GM23338 (cell line): ENCODE data around the gene TLNRD1. TPM values are rescaled to one million over a fixed set of nuclear protein-coding genes. Genes with fewer than 3 reads are reported as not detected.
A peak's percentile ranks its signal among the peaks of the same experiment; 100 is the strongest.

Experiments used
- ATAC-seq: fragments of 200-7000 bp; cut with Tn5 transposase; 3 replicates; pipeline ENCODE4 v1.9.1; 2020
- DNase-seq: peaks from one replicate; pipeline ENCODE4 v3.0.0-alpha.2; 2015; ENCODE audit warnings: low spot score
- H2AFZ ChIP-seq: fragments of 200-600 bp; sonication (generic); 2 replicates; pipeline ENCODE4 v1.8.0; 2016; ENCODE audit warnings: antibody characterized with exemption, mild to moderate bottlenecking, moderate library complexity
- H3F3A ChIP-seq: fragments of 200-600 bp; sonication (generic); replicated peaks from 2 replicates; pipeline ENCODE4 v1.8.0; 2017; ENCODE audit warnings: antibody characterized with exemption, mixed run types, low read depth
- H3K27ac ChIP-seq: fragments of 200-600 bp; sonication (generic); 2 replicates; pipeline ENCODE4 v1.6.1; 2016; ENCODE audit warnings: low read depth
- H3K27me3 ChIP-seq: fragments of 200-600 bp; sonication (generic); 2 replicates; pipeline ENCODE4 v1.8.0; 2016; ENCODE audit warnings: mild to moderate bottlenecking, mixed run types, moderate library complexity; ENCODE audit not compliant: insufficient read depth
- H3K36me3 ChIP-seq: fragments of 200-600 bp; sonication (generic); 2 replicates; pipeline ENCODE4 v1.8.0; 2016; ENCODE audit warnings: mild to moderate bottlenecking; ENCODE audit not compliant: insufficient read depth
- H3K4me1 ChIP-seq: fragments of 200-600 bp; sonication (generic); 2 replicates; pipeline ENCODE4 v1.8.0; 2016; ENCODE audit warnings: mild to moderate bottlenecking, moderate library complexity; ENCODE audit not compliant: insufficient read depth
- H3K4me2 ChIP-seq: fragments of 200-600 bp; sonication (generic); 2 replicates; pipeline ENCODE4 v1.7.1; 2017; ENCODE audit warnings: mixed run types
- H3K4me3 ChIP-seq: fragments of 200-600 bp; sonication (generic); 2 replicates; pipeline ENCODE4 v1.6.1; 2016; ENCODE audit warnings: mixed run types
- H3K79me2 ChIP-seq: fragments of 200-600 bp; sonication (generic); replicated peaks from 2 replicates; pipeline ENCODE4 v1.8.0; 2017; ENCODE audit warnings: mild to moderate bottlenecking; ENCODE audit not compliant: insufficient read depth
- H3K9me2 ChIP-seq: fragments of 200-600 bp; sonication (generic); 2 replicates; pipeline ENCODE4 v1.8.0; 2017; ENCODE audit not compliant: insufficient read depth
- H4K20me1 ChIP-seq: fragments of 200-600 bp; sonication (generic); replicated peaks from 2 replicates; pipeline ENCODE4 v1.8.0; 2017; ENCODE audit warnings: mild to moderate bottlenecking; ENCODE audit not compliant: insufficient read depth
- H3K27ac Mint-ChIP-seq: 2 replicates; pipeline ENCODE4 v1.8.0; 2020; ENCODE audit warnings: inconsistent platforms, mild to moderate bottlenecking, moderate library complexity, mixed read lengths
- H3K27me3 Mint-ChIP-seq: 3 replicates; pipeline ENCODE4 v1.8.0; 2022; ENCODE audit warnings: low read depth, mild to moderate bottlenecking, moderate library complexity, mixed read lengths, inconsistent platforms; ENCODE audit not compliant: insufficient read depth, poor library complexity
- H3K36me3 Mint-ChIP-seq: 3 replicates; pipeline ENCODE4 v1.8.0; 2021; ENCODE audit warnings: low read depth, mild to moderate bottlenecking, inconsistent platforms, moderate library complexity, mixed read lengths
- H3K4me1 Mint-ChIP-seq: 3 replicates; pipeline ENCODE4 v1.8.0; 2020; ENCODE audit warnings: mild to moderate bottlenecking, inconsistent platforms, mixed read lengths
- H3K4me3 Mint-ChIP-seq: 3 replicates; pipeline ENCODE4 v1.8.0; 2021; ENCODE audit warnings: moderate library complexity, mild to moderate bottlenecking, inconsistent platforms, mixed read lengths
- H3K9me3 Mint-ChIP-seq: 3 replicates; pipeline ENCODE4 v1.8.0; 2020; ENCODE audit warnings: moderate library complexity, mild to moderate bottlenecking, inconsistent platforms, mixed read lengths
- CREB1 ChIP-seq: fragments of 250-450 bp; sonication (Bioruptor Pico); IDR thresholded peaks from 2 replicates; pipeline ENCODE4 v1.5.0; 2020; ENCODE audit warnings: low read depth, mild to moderate bottlenecking, moderate library complexity
- CTCF ChIP-seq, 2 experiments: fragments of 200-600 bp in 1 of 2; sonication (generic) in 1 of 2; conservative IDR thresholded peaks; 2 replicates each; pipeline versions ENCODE4 v1.5.1 to v1.6.1; 2016 to 2017; ENCODE audit warnings: antibody characterized with exemption in 2 of 2, low read depth in 2 of 2, mild to moderate bottlenecking in 2 of 2, moderate library complexity in 1 of 2
- EZH2 ChIP-seq: fragments of 200-600 bp; sonication (generic); IDR thresholded peaks from one replicate; pipeline ENCODE4 v1.8.0; 2017; ENCODE audit warnings: antibody characterized with exemption, mild to moderate bottlenecking, low read depth; ENCODE audit not compliant: unreplicated experiment
- EZH2phosphoT487 ChIP-seq: fragments of 200-600 bp; sonication (generic); IDR thresholded peaks from one replicate; pipeline ENCODE4 v1.8.1; 2018; ENCODE audit warnings: antibody characterized with exemption; ENCODE audit not compliant: unreplicated experiment
- JUNB ChIP-seq: IDR thresholded peaks from one replicate; pipeline ENCODE4 v1.6.1; 2016; ENCODE audit warnings: antibody characterized with exemption; ENCODE audit not compliant: unreplicated experiment
- NANOG ChIP-seq: IDR thresholded peaks from 2 replicates; pipeline ENCODE4 v1.6.1; 2016; ENCODE audit warnings: antibody characterized with exemption, borderline replicate concordance
- POLR2AphosphoS5 ChIP-seq: IDR thresholded peaks from 2 replicates; pipeline ENCODE4 v1.6.1; 2016; ENCODE audit warnings: antibody characterized with exemption, low read depth
- REST ChIP-seq: IDR thresholded peaks from one replicate; pipeline ENCODE4 v1.6.1; 2018; ENCODE audit warnings: antibody characterized with exemption; ENCODE audit not compliant: unreplicated experiment
- STAT1 ChIP-seq: IDR thresholded peaks from one replicate; pipeline ENCODE4 v1.6.1; 2016; ENCODE audit warnings: antibody characterized with exemption; ENCODE audit not compliant: unreplicated experiment
- ZNF114 ChIP-seq: fragments of 250-450 bp; sonication (Bioruptor Pico); IDR thresholded peaks from 2 replicates; pipeline ENCODE4 v1.5.0; 2020; ENCODE audit warnings: mild to moderate bottlenecking, moderate library complexity
- ZNF331 ChIP-seq: fragments of 250-450 bp; sonication (Bioruptor Pico); IDR thresholded peaks from 2 replicates; pipeline ENCODE4 v1.5.0; 2020; ENCODE audit warnings: low read depth, mild to moderate bottlenecking, moderate library complexity
- polyA plus RNA-seq: library from polyadenylated mRNA; unstranded; fragments of >200 nt; fragmentation: Nextera tagmentation; extraction: Ambion mirVana; gene quantifications from 2 replicates; pipeline ENCODE4 v1.2.1, GENCODE V29; 2016
- total RNA-seq: library from RNA; depleted of rRNA; stranded (reverse); fragments of >200 nt; shearing (Covaris generic); gene quantifications from 2 replicates; pipeline ENCODE4 v1.2.3, GENCODE V29; 2014
- TF ChIP-seq, protein P1 (sequence below): IDR thresholded peaks from 2 replicates; pipeline ENCODE4 v1.6.1; 2016; ENCODE audit warnings: antibody characterized with exemption
- TF ChIP-seq, protein P2 (sequence below): fragments of 250-450 bp; sonication (Bioruptor Pico); IDR thresholded peaks from 2 replicates; pipeline ENCODE4 v1.5.0; 2020; ENCODE audit warnings: mild to moderate bottlenecking, moderate library complexity

Gene TLNRD1
- total and polyA plus RNA-seq, 2 experiments from 2014 or later, result 6.7 to 27.3 TPM

- no peaks in the 10 kb centered on the region for H3K9me3 Mint-ChIP-seq
- Histone ChIP-seq H3K27ac (no peak overlapping the region), H3K9me2 (no peaks in the 10 kb centered on the region), H3K36me3 (peaks cover 2% of the 10 kb centered on the region; the same call in 1 of the 2 replicates), H3K4me1 (peaks cover 42% of the 10 kb centered on the region), H2AFZ (no peak overlapping the region), H3K27me3 (no peaks in the 10 kb centered on the region), H3K79me2 (peaks cover 71% of the 10 kb centered on the region), H3K4me3 (0 out of 2 replicates have a peak overlapping the region, but pooled peaks have one; percentile 18), H3K4me2 (peak overlapping the region; percentile 100; the same call in 1 of the 2 replicates), H4K20me1 (peaks cover 42% of the 10 kb centered on the region), H3F3A (no peaks in the 10 kb centered on the region)
- H3K4me1 Mint-ChIP-seq, result peaks cover 32% of the 10 kb centered on the region
- DNase-seq, result no peak
- peaks cover 9% of the 10 kb centered on the region for H3K36me3 Mint-ChIP-seq
- no peak overlapping the region for H3K4me3 Mint-ChIP-seq
- ATAC-seq, result no peak
- H3K27me3 Mint-ChIP-seq, result peaks cover 7% of the 10 kb centered on the region
- TF ChIP-seq POLR2AphosphoS5 (no peak), NANOG (no peak), ZNF331 (CRISPR knock-in tag) (no peak), CTCF (conservative IDR thresholded peaks at IDR 0.05; ENCODE audit: low read depth in 2 of 2) (no peak), ZNF114 (CRISPR knock-in tag) (no peak), REST (no peak), JUNB (no peak), EZH2phosphoT487 (no peak), EZH2 (no peak), STAT1 (no peak), CREB1 (CRISPR knock-in tag) (no peak)
- TF ChIP-seq, protein P1, sequence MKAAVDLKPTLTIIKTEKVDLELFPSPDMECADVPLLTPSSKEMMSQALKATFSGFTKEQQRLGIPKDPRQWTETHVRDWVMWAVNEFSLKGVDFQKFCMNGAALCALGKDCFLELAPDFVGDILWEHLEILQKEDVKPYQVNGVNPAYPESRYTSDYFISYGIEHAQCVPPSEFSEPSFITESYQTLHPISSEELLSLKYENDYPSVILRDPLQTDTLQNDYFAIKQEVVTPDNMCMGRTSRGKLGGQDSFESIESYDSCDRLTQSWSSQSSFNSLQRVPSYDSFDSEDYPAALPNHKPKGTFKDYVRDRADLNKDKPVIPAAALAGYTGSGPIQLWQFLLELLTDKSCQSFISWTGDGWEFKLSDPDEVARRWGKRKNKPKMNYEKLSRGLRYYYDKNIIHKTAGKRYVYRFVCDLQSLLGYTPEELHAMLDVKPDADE, result no peak
- TF ChIP-seq, protein P2, sequence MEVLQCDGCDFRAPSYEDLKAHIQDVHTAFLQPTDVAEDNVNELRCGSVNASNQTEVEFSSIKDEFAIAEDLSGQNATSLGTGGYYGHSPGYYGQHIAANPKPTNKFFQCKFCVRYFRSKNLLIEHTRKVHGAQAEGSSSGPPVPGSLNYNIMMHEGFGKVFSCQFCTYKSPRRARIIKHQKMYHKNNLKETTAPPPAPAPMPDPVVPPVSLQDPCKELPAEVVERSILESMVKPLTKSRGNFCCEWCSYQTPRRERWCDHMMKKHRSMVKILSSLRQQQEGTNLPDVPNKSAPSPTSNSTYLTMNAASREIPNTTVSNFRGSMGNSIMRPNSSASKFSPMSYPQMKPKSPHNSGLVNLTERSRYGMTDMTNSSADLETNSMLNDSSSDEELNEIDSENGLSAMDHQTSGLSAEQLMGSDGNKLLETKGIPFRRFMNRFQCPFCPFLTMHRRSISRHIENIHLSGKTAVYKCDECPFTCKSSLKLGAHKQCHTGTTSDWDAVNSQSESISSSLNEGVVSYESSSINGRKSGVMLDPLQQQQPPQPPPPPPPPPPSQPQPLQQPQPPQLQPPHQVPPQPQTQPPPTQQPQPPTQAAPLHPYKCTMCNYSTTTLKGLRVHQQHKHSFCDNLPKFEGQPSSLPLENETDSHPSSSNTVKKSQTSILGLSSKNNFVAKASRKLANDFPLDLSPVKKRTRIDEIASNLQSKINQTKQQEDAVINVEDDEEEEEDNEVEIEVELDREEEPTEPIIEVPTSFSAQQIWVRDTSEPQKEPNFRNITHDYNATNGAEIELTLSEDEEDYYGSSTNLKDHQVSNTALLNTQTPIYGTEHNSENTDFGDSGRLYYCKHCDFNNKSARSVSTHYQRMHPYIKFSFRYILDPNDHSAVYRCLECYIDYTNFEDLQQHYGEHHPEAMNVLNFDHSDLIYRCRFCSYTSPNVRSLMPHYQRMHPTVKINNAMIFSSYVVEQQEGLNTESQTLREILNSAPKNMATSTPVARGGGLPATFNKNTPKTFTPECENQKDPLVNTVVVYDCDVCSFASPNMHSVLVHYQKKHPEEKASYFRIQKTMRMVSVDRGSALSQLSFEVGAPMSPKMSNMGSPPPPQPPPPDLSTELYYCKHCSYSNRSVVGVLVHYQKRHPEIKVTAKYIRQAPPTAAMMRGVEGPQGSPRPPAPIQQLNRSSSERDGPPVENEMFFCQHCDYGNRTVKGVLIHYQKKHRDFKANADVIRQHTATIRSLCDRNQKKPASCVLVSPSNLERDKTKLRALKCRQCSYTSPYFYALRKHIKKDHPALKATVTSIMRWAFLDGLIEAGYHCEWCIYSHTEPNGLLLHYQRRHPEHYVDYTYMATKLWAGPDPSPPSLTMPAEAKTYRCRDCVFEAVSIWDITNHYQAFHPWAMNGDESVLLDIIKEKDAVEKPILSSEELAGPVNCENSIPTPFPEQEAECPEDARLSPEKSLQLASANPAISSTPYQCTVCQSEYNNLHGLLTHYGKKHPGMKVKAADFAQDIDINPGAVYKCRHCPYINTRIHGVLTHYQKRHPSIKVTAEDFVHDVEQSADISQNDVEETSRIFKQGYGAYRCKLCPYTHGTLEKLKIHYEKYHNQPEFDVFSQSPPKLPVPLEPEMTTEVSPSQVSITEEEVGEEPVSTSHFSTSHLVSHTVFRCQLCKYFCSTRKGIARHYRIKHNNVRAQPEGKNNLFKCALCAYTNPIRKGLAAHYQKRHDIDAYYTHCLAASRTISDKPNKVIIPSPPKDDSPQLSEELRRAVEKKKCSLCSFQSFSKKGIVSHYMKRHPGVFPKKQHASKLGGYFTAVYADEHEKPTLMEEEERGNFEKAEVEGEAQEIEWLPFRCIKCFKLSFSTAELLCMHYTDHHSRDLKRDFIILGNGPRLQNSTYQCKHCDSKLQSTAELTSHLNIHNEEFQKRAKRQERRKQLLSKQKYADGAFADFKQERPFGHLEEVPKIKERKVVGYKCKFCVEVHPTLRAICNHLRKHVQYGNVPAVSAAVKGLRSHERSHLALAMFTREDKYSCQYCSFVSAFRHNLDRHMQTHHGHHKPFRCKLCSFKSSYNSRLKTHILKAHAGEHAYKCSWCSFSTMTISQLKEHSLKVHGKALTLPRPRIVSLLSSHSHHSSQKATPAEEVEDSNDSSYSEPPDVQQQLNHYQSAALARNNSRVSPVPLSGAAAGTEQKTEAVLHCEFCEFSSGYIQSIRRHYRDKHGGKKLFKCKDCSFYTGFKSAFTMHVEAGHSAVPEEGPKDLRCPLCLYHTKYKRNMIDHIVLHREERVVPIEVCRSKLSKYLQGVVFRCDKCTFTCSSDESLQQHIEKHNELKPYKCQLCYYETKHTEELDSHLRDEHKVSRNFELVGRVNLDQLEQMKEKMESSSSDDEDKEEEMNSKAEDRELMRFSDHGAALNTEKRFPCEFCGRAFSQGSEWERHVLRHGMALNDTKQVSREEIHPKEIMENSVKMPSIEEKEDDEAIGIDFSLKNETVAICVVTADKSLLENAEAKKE, result no peak
- no peak overlapping the region for H3K27ac Mint-ChIP-seq
Measured at GRCh38 chr15:80986487-80986886, 14.2 kb upstream of the TLNRD1 start.
